ENCODE data around the gene CPNE8. TPM values are rescaled to one million over a fixed set of nuclear protein-coding genes. Genes with fewer than 3 reads are reported as not detected.

CPNE8 gene
- total RNA-seq, 1 experiment from 2014 or later, result 23.6 TPM

DNA sequence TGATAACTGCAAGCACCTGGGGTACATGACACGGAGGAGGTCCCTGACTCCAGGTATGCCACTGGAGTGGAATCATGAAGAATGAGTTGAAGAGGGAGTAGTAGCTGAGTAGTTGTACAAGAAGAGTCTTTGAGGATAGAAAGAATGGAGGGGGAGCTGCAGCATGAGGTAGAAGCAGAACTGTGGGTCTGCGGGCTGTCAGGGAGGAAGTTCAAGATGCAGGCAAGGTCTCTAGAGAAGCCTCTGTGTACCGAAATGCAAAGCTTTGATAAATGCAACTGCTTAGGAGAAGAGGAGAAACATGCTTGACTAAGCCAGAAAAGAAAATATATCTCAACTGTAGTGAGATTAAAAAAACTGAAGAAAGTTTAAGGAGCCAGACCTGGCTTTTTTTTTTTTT is 91.5 kb downstream of the CPNE8 start:
- BruUV-seq (replicated peaks), result no TSS peak
- Histone ChIP-seq H3K4me1 (ENCODE audit: control insufficient read depth, insufficient read depth, low read length) (no peaks in the 10 kb centered on the region), H3K36me3 (ENCODE audit: control insufficient read depth, insufficient read depth, low read length) (no peaks in the 10 kb centered on the region), H3K4me3 (ENCODE audit: low read depth in 2 of 2, low read length in 2 of 2) (no peak overlapping the region), H3K27me3 (ENCODE audit: control insufficient read depth, insufficient read depth, low read length) (no peaks in the 10 kb centered on the region), H3K9me3 (ENCODE audit: control insufficient read depth, insufficient read depth, low read depth, low read length) (no peaks in the 10 kb centered on the region), H3K27ac (ENCODE audit: low read length) (no peak overlapping the region)
- ATAC-seq, result no peak
- no peak for TF ChIP-seq SIN3A (IDR thresholded peaks at IDR 0.05; ENCODE audit: borderline replicate concordance, insufficient read depth, low read depth, low read length)
- no peak for TF ChIP-seq TCF7L2 (IDR thresholded peaks at IDR 0.05; ENCODE audit: low read depth, low read length)
- TF ChIP-seq POLR2AphosphoS5 (IDR thresholded peaks at IDR 0.05; ENCODE audit: low read depth, low read length), result no peak
- no peak for TF ChIP-seq REST (IDR thresholded peaks at IDR 0.05; ENCODE audit: insufficient read depth in 1 of 2, low read depth in 2 of 2, low read length in 1 of 2)
- TF ChIP-seq CTCF (IDR thresholded peaks at IDR 0.05), result no peak
- intact Hi-C loops (cut with micrococcal nuclease; ENCODE audit: unreplicated experiment) (no loop called here), in situ Hi-C loops (cut with HindIII; ENCODE audit: low pct_unique_long_range_greater_than_20kb, low sequenced_read_pairs) (no loop called here)
- DNase-seq (ENCODE audit: low read depth, low spot score), result no peak
- POLR2A ChIA-PET, result no interaction called here
- CTCF ChIA-PET, result no interaction called here

DNA sequence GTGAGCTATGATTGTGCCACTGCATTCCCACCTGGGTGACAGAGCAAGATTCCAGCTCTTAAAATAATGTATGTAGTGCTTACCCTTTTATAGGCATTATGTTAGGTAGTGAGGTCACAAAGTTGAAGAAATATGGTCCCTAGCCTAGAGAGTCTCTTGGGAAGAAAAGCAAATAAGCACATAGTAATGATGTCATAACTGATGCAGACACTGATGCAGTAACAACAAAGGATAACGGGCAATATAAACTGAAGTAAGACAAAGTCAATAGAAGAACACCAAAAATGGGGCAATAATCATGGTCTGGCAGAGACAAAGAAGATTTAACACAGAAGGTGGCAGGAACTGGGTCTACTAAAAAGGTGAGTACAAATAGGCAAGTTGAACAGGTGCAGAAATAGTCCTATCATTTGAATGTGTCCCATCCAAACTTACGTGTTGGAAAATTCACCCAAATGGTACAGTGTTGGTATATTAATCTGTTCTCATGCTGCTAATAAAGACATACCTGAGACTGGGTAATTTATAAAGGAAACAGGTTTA is 93.5 kb downstream of the CPNE8 start:
- no peak for DNase-seq (ENCODE audit: low read depth, low spot score)
- ChIA-PET POLR2A (no interaction called here), CTCF (no interaction called here)
- intact Hi-C loops (cut with micrococcal nuclease; ENCODE audit: unreplicated experiment), result no loop called here
- TF ChIP-seq REST (IDR thresholded peaks at IDR 0.05; ENCODE audit: insufficient read depth in 1 of 2, low read depth in 2 of 2, low read length in 1 of 2) (no peak), TCF7L2 (IDR thresholded peaks at IDR 0.05; ENCODE audit: low read depth, low read length) (no peak), CTCF (IDR thresholded peaks at IDR 0.05) (no peak), POLR2AphosphoS5 (IDR thresholded peaks at IDR 0.05; ENCODE audit: low read depth, low read length) (no peak), SIN3A (IDR thresholded peaks at IDR 0.05; ENCODE audit: borderline replicate concordance, insufficient read depth, low read depth, low read length) (no peak)
- no peaks in the 10 kb centered on the region for H3K9me3 ChIP-seq (ENCODE audit: control insufficient read depth, insufficient read depth, low read depth, low read length)
- no peak overlapping the region for H3K27ac ChIP-seq (ENCODE audit: low read length)
- ATAC-seq, result no peak
- no TSS peak for BruUV-seq (replicated peaks)
- no peaks in the 10 kb centered on the region for H3K27me3 ChIP-seq (ENCODE audit: control insufficient read depth, insufficient read depth, low read length)
- H3K4me3 ChIP-seq (ENCODE audit: low read depth in 2 of 2, low read length in 2 of 2), result no peak overlapping the region
- no peaks in the 10 kb centered on the region for H3K36me3 ChIP-seq (ENCODE audit: control insufficient read depth, insufficient read depth, low read length)
- H3K4me1 ChIP-seq (ENCODE audit: control insufficient read depth, insufficient read depth, low read length), result no peaks in the 10 kb centered on the region
- in situ Hi-C loops (cut with HindIII; ENCODE audit: low pct_unique_long_range_greater_than_20kb, low sequenced_read_pairs), result no loop called here

Measured in Panc1 (cell line).